GM19023 (cell line): Measurements from ENCODE around the gene FAF1.

Source experiments
- ATAC-seq: cut with Tn5 transposase; IDR thresholded peaks from one replicate; pipeline ENCODE4 v1.9.1; 2021; ENCODE audit warnings: mild to moderate bottlenecking, moderate library complexity; ENCODE audit not compliant: unreplicated experiment

Gene FAF1

GRCh38 chr1:50421768-50422674, 538.0 kb downstream of the FAF1 start:
- ATAC-seq = no peak

GRCh38 chr1:50421366-50421748, 538.7 kb downstream of the FAF1 start:
- ATAC-seq = no peak

- ATAC-seq = no peak
These were observed 539.2 kb downstream of the FAF1 start for GRCh38 chr1:50420689-50421365.

GRCh38 chr1:50419907-50420677, 540.0 kb downstream of the FAF1 start:
- no peak for ATAC-seq

GRCh38 chr1:50419192-50419906, 540.7 kb downstream of the FAF1 start:
- ATAC-seq = no peak

- no peak for ATAC-seq
These were observed 541.4 kb downstream of the FAF1 start for GRCh38 chr1:50418600-50419109.

- no peak for ATAC-seq
These were observed 542.0 kb downstream of the FAF1 start for GRCh38 chr1:50417946-50418599.

- ATAC-seq = no peak
These were observed 542.6 kb downstream of the FAF1 start for GRCh38 chr1:50417507-50417906.

- no peak for ATAC-seq
These were observed 543.3 kb downstream of the FAF1 start for GRCh38 chr1:50416553-50417453.

GRCh38 chr1:50416150-50416527, 543.9 kb downstream of the FAF1 start:
- no peak for ATAC-seq

GRCh38 chr1:50415235-50416149, 544.6 kb downstream of the FAF1 start:
- no peak for ATAC-seq

- no peak for ATAC-seq
These were observed 545.2 kb downstream of the FAF1 start for GRCh38 chr1:50414853-50415234.

GRCh38 chr1:50412813-50413476, 547.1 kb downstream of the FAF1 start:
- no peak for ATAC-seq

- ATAC-seq = no peak
These were observed 554.3 kb downstream of the FAF1 start for GRCh38 chr1:50405814-50406213.

GRCh38 chr1:50393522-50394120, 566.4 kb downstream of the FAF1 start:
- no peak for ATAC-seq
